A673 (cell line): ENCODE measurements around the gene ETF1.

Experiments used
- CTCF ChIP-seq: fragments of 300-800, 200-600 bp; sonication (generic); conservative IDR thresholded peaks from 2 replicates; pipeline ENCODE4 v1.5.1; 2017; ENCODE audit warnings: low read depth, mild to moderate bottlenecking, antibody characterized with exemption, low read length, moderate library complexity, mixed read lengths
- EZH2 ChIP-seq: fragments of 200-600 bp; sonication (generic); IDR thresholded peaks from 2 replicates; pipeline ENCODE4 v1.6.1; 2017; ENCODE audit warnings: borderline replicate concordance, low read depth, mild to moderate bottlenecking, mixed read lengths, antibody characterized with exemption, low read length; ENCODE audit not compliant: poor library complexity, severe bottlenecking

GRCh38 chr5:138465261-138466124 is 77.5 kb downstream of the ETF1 start, which contains the start of gene EGR1:
- TF ChIP-seq CTCF (no peak), EZH2 (no peak)
